ENCODE results near the gene AMPD3. TPM values are rescaled to one million over a fixed set of nuclear protein-coding genes. Genes with fewer than 3 reads are reported as not detected.

AMPD3 gene
- polyA plus RNA-seq, 1 of the 3 experiments (the other 2 are of a cell fraction), result 1.7 TPM

GRCh38 chr11:10522276-10522675 lies 67.2 kb downstream of the AMPD3 start:
- Histone ChIP-seq H3F3A (replicated peaks; ENCODE audit: insufficient read depth) (no peaks in the 10 kb centered on the region), H3K9me2 (no peaks in the 10 kb centered on the region), H3K27ac (ENCODE audit: low read depth in 2 of 2, low read length in 1 of 2) (no peak overlapping the region), H3K4me1 (ENCODE audit: control insufficient read depth in 1 of 2, insufficient read depth in 2 of 2, low read depth in 1 of 2, low read length in 1 of 2) (peaks cover 0 to 5% of the 10 kb centered on the region in 2 experiments; a peak in 1 of 4 replicates), H3K4me3 (ENCODE audit: low read depth in 2 of 2, low read length in 1 of 2) (no peak overlapping the region), H2AFZ (ENCODE audit: low read depth) (no peak overlapping the region), H4K20me1 (ENCODE audit: insufficient read depth) (no peaks in the 10 kb centered on the region), H3K9ac (no peak overlapping the region), H3K36me3 (replicated peaks in 1 of 2; ENCODE audit: control insufficient read depth in 1 of 2, insufficient read depth in 2 of 2, low read length in 1 of 2) (peaks cover 54 to 79% of the 10 kb centered on the region in 2 experiments), H3K27me3 (ENCODE audit: insufficient read depth) (no peaks in the 10 kb centered on the region), H3K79me2 (ENCODE audit: insufficient read depth) (no peaks in the 10 kb centered on the region), H3K4me2 (no peak overlapping the region), H3K9me3 (no peaks in the 10 kb centered on the region)
- TF ChIP-seq MEF2A (IDR thresholded peaks at IDR 0.05; ENCODE audit: borderline replicate concordance, low read depth) (no peak), POLR2AphosphoS5 (IDR thresholded peaks at IDR 0.05; ENCODE audit: low read depth, low read length) (no peak), SIN3A (IDR thresholded peaks at IDR 0.05; ENCODE audit: borderline replicate concordance, low read depth, low read length) (no peak), NFIC (IDR thresholded peaks at IDR 0.05; ENCODE audit: borderline replicate concordance) (no peak), FOSL2 (IDR thresholded peaks at IDR 0.05; ENCODE audit: borderline replicate concordance, low read depth) (no peak), RCOR1 (IDR thresholded peaks at IDR 0.05; ENCODE audit: low read length) (no peak)
- CTCF ChIA-PET, result no interaction called here
- WGBS (ENCODE audit: low lambda C conversion rate), result 95% methylated on average over 1 of the region's 1 CpG
- POLR2A ChIA-PET, result no interaction called here
- no peak for DNase-seq

- Histone ChIP-seq H2AFZ (ENCODE audit: low read depth) (no peak overlapping the region), H3K36me3 (replicated peaks in 1 of 2; ENCODE audit: control insufficient read depth in 1 of 2, insufficient read depth in 2 of 2, low read length in 1 of 2) (peaks cover 54 to 81% of the 10 kb centered on the region in 2 experiments), H3K9me2 (no peaks in the 10 kb centered on the region), H3K79me2 (ENCODE audit: insufficient read depth) (no peaks in the 10 kb centered on the region), H3K4me1 (ENCODE audit: control insufficient read depth in 1 of 2, insufficient read depth in 2 of 2, low read depth in 1 of 2, low read length in 1 of 2) (peaks cover 0 to 5% of the 10 kb centered on the region in 2 experiments; a peak in 1 of 4 replicates), H4K20me1 (ENCODE audit: insufficient read depth) (no peaks in the 10 kb centered on the region), H3K27me3 (ENCODE audit: insufficient read depth) (no peaks in the 10 kb centered on the region), H3K27ac (ENCODE audit: low read depth in 2 of 2, low read length in 1 of 2) (no peak overlapping the region), H3F3A (replicated peaks; ENCODE audit: insufficient read depth) (no peaks in the 10 kb centered on the region), H3K4me2 (no peak overlapping the region), H3K9me3 (no peaks in the 10 kb centered on the region), H3K9ac (no peak overlapping the region), H3K4me3 (ENCODE audit: low read depth in 2 of 2, low read length in 1 of 2) (no peak overlapping the region)
- DNase-seq, result no peak
- ChIA-PET POLR2A (no interaction called here), CTCF (interaction anchor here (1.0 to 1.3 kb wide), 3 partner anchors 18 to 212 kb away, joined by 3 to 5 read pairs (median 4); partner anchors contain the start of gene RNF141)
- TF ChIP-seq TCF12 (IDR thresholded peaks at IDR 0.05) (no peak), RXRA (IDR thresholded peaks at IDR 0.05; ENCODE audit: borderline replicate concordance, low read depth) (no peak), POLR2AphosphoS5 (IDR thresholded peaks at IDR 0.05; ENCODE audit: low read depth, low read length) (no peak), YY1 (IDR thresholded peaks at IDR 0.05; ENCODE audit: low read depth) (no peak), FOXM1 (IDR thresholded peaks at IDR 0.05; ENCODE audit: low read depth) (no peak), RFX5 (IDR thresholded peaks at IDR 0.05; ENCODE audit: low read length) (no peak), TEAD4 (IDR thresholded peaks at IDR 0.05; ENCODE audit: borderline replicate concordance, insufficient read depth) (no peak)
- 100% methylated on average over 2 of the region's 2 CpGs for WGBS (ENCODE audit: low lambda C conversion rate)
Measured at GRCh38 chr11:10522921-10523320, 67.9 kb downstream of the AMPD3 start.

GRCh38 chr11:10524471-10524870 lies 69.4 kb downstream of the AMPD3 start:
- Histone ChIP-seq H3K9ac (no peak overlapping the region), H3F3A (replicated peaks; ENCODE audit: insufficient read depth) (no peaks in the 10 kb centered on the region), H3K27me3 (ENCODE audit: insufficient read depth) (no peaks in the 10 kb centered on the region), H3K4me1 (ENCODE audit: control insufficient read depth in 1 of 2, insufficient read depth in 2 of 2, low read depth in 1 of 2, low read length in 1 of 2) (peaks cover 0 to 5% of the 10 kb centered on the region in 2 experiments; a peak in 2 of 4 replicates), H2AFZ (ENCODE audit: low read depth) (no peak overlapping the region), H3K9me3 (no peaks in the 10 kb centered on the region), H3K36me3 (replicated peaks in 1 of 2; ENCODE audit: control insufficient read depth in 1 of 2, insufficient read depth in 2 of 2, low read length in 1 of 2) (peaks cover 53 to 78% of the 10 kb centered on the region in 2 experiments), H4K20me1 (ENCODE audit: insufficient read depth) (no peaks in the 10 kb centered on the region), H3K4me2 (no peak overlapping the region), H3K79me2 (ENCODE audit: insufficient read depth) (no peaks in the 10 kb centered on the region), H3K9me2 (no peaks in the 10 kb centered on the region), H3K4me3 (ENCODE audit: low read depth in 2 of 2, low read length in 1 of 2) (no peak overlapping the region), H3K27ac (ENCODE audit: low read depth in 2 of 2, low read length in 1 of 2) (no peak overlapping the region)
- TF ChIP-seq SMC3 (IDR thresholded peaks at IDR 0.05; ENCODE audit: low read depth, low read length), result no peak
- no peak for TF ChIP-seq PBX3 (IDR thresholded peaks at IDR 0.05)
- no peak for TF ChIP-seq IRF3 (IDR thresholded peaks at IDR 0.05; ENCODE audit: low read depth, low read length)
- TF ChIP-seq NRF1 (IDR thresholded peaks at IDR 0.05; ENCODE audit: low read depth, low read length), result no peak
- ChIA-PET CTCF (no interaction called here), POLR2A (no interaction called here)
- DNase-seq, result no peak
- 96% methylated on average over 1 of the region's 1 CpG for whole genome bisulfite sequencing (ENCODE audit: low lambda C conversion rate)
